ENCODE measurements around the gene SRY.
A peak's percentile ranks its signal among the peaks of the same experiment; 100 is the strongest.

The SRY gene

DNA sequence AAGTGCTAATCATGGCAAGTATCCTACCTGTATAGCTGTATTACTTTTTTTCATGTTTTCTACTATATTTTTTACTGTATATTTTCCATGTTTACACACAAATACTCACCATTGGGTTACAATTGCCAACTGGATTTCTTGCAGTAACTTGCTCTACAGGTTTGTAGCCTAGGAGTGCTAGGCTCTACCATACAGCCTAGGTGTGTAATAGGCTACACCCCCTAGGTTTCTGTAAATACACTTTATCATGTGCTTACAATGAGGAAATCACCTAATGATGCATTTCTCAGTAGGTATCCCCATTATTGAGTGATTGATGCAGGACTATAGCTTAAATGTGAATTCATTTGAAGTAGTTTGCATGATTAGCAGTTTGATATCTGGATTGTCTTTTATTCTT, 10.5 kb upstream of the SRY start:
- H3K27ac ChIP-seq (ENCODE audit: insufficient read depth in 1 of 2, low read depth in 1 of 2, low read length in 2 of 2, poor library complexity in 1 of 2, severe bottlenecking in 2 of 2), result no peak overlapping the region
- CTCF ChIA-PET, result interaction anchor here (1.2 kb wide), 1 partner anchor 10 kb away, joined by 5 read pairs; the partner anchor contains the start of gene SRY
- POLR2A ChIA-PET, result no interaction called here
- H3K9me3 ChIP-seq (ENCODE audit: control extremely low read depth in 1 of 5, control insufficient read depth in 4 of 5, insufficient read depth in 2 of 5, low read depth in 1 of 5, low read length in 4 of 5), result no peaks in the 10 kb centered on the region
- no peaks in the 10 kb centered on the region for H3K36me3 ChIP-seq (ENCODE audit: control insufficient read depth in 4 of 4, insufficient read depth in 4 of 4, low read length in 3 of 4)
- no peaks in the 10 kb centered on the region for H3K27me3 ChIP-seq (replicated peaks in 2 of 5; ENCODE audit: control insufficient read depth in 4 of 5, insufficient read depth in 5 of 5, low read length in 4 of 5)
- DNase-seq, result no peak
- no peaks in the 10 kb centered on the region for H3K4me1 ChIP-seq (ENCODE audit: control extremely low read depth in 1 of 4, control insufficient read depth in 4 of 4, insufficient read depth in 4 of 4, low read length in 3 of 4)
- H3K4me3 ChIP-seq (ENCODE audit: control insufficient read depth in 1 of 7, extremely low read depth in 1 of 7, insufficient read depth in 4 of 7, low read depth in 2 of 7, low read length in 6 of 7), result no peak overlapping the region

DNA sequence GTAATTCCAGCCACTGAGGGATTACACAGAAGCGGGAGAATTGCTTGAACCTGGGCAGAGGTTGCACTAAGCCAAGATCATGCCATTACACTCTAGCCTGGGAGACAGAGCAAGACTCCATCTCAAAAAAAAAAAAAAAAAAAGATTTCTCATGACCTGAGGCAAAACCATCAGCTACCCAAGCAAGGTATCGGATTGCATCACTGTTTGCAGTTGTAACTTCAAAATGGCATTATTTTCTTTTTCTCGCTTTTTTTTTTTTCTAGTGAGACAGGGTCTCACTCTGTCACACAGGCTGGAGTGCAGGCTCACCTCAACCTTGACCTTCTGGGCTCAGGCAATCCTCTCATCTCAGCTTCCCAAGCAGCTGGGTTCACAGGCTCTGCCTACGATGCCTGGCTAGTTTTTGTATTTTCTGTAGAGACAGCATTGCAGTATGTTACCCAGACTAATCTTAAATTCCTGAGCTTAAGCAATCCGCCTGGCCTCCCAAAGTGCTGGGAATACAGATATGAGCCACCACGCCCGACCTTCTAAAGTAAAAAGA, 9.6 kb upstream of the SRY start:
- Histone ChIP-seq H3K27me3 (replicated peaks in 2 of 5; ENCODE audit: control insufficient read depth in 4 of 5, insufficient read depth in 5 of 5, low read length in 4 of 5) (peaks cover 0 to 3% (median 0%) of the 10 kb centered on the region in 5 experiments), H3K36me3 (ENCODE audit: control insufficient read depth in 4 of 4, insufficient read depth in 4 of 4, low read length in 3 of 4) (no peaks in the 10 kb centered on the region), H3K4me3 (ENCODE audit: control insufficient read depth in 1 of 7, extremely low read depth in 1 of 7, insufficient read depth in 4 of 7, low read depth in 2 of 7, low read length in 6 of 7) (no peak overlapping the region), H3K27ac (ENCODE audit: insufficient read depth in 1 of 2, low read depth in 1 of 2, low read length in 2 of 2, poor library complexity in 1 of 2, severe bottlenecking in 2 of 2) (no peak overlapping the region), H3K4me1 (ENCODE audit: control extremely low read depth in 1 of 4, control insufficient read depth in 4 of 4, insufficient read depth in 4 of 4, low read length in 3 of 4) (no peaks in the 10 kb centered on the region), H3K9me3 (ENCODE audit: control extremely low read depth in 1 of 5, control insufficient read depth in 4 of 5, insufficient read depth in 2 of 5, low read depth in 1 of 5, low read length in 4 of 5) (no peaks in the 10 kb centered on the region)
- ChIA-PET POLR2A (no interaction called here), CTCF (no interaction called here)
- DNase-seq, result no peak
- no CpG with 5 or more reads among the region's 7 CpGs for WGBS (ENCODE audit: insufficient coverage)

GRCh38 chrY:2789756-2790155, 2.3 kb upstream of the SRY start:
- no peak overlapping the region for H3K27ac ChIP-seq (ENCODE audit: insufficient read depth in 1 of 2, low read depth in 1 of 2, low read length in 2 of 2, poor library complexity in 1 of 2, severe bottlenecking in 2 of 2)
- WGBS (ENCODE audit: insufficient coverage), result no CpG with 5 or more reads among the region's 33 CpGs
- no peaks in the 10 kb centered on the region for H3K9me3 ChIP-seq (ENCODE audit: control extremely low read depth in 1 of 5, control insufficient read depth in 4 of 5, insufficient read depth in 2 of 5, low read depth in 1 of 5, low read length in 4 of 5)
- no peaks in the 10 kb centered on the region for H3K36me3 ChIP-seq (ENCODE audit: control insufficient read depth in 4 of 4, insufficient read depth in 4 of 4, low read length in 3 of 4)
- CTCF ChIA-PET, result no interaction called here
- H3K4me1 ChIP-seq (ENCODE audit: control extremely low read depth in 1 of 4, control insufficient read depth in 4 of 4, insufficient read depth in 4 of 4, low read length in 3 of 4), result peaks cover 0 to 5% (median 0%) of the 10 kb centered on the region in 4 experiments
- no peak for DNase-seq
- peaks cover 0 to 52% (median 0%) of the 10 kb centered on the region in 5 experiments for H3K27me3 ChIP-seq (replicated peaks in 2 of 5; ENCODE audit: control insufficient read depth in 4 of 5, insufficient read depth in 5 of 5, low read length in 4 of 5)
- no peak overlapping the region for H3K4me3 ChIP-seq (ENCODE audit: control insufficient read depth in 1 of 7, extremely low read depth in 1 of 7, insufficient read depth in 4 of 7, low read depth in 2 of 7, low read length in 6 of 7)
- POLR2A ChIA-PET, result no interaction called here

DNA sequence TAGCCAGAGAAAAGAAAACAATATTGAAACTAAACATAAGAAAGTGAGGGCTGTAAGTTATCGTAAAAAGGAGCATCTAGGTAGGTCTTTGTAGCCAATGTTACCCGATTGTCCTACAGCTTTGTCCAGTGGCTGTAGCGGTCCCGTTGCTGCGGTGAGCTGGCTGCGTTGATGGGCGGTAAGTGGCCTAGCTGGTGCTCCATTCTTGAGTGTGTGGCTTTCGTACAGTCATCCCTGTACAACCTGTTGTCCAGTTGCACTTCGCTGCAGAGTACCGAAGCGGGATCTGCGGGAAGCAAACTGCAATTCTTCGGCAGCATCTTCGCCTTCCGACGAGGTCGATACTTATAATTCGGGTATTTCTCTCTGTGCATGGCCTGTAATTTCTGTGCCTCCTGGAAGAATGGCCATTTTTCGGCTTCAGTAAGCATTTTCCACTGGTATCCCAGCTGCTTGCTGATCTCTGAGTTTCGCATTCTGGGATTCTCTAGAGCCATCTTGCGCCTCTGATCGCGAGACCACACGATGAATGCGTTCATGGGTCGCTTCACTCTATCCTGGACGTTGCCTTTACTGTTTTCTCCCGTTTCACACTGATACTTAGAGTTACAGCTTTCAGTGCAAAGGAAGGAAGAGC, 488 bp downstream of the SRY start:
- Histone ChIP-seq H3K4me1 (ENCODE audit: control extremely low read depth in 1 of 4, control insufficient read depth in 4 of 4, insufficient read depth in 4 of 4, low read length in 3 of 4) (peaks cover 0 to 5% (median 0%) of the 10 kb centered on the region in 4 experiments), H3K27ac (ENCODE audit: insufficient read depth in 1 of 2, low read depth in 1 of 2, low read length in 2 of 2, poor library complexity in 1 of 2, severe bottlenecking in 2 of 2) (no peak overlapping the region), H3K36me3 (ENCODE audit: control insufficient read depth in 4 of 4, insufficient read depth in 4 of 4, low read length in 3 of 4) (no peaks in the 10 kb centered on the region), H3K9me3 (ENCODE audit: control extremely low read depth in 1 of 5, control insufficient read depth in 4 of 5, insufficient read depth in 2 of 5, low read depth in 1 of 5, low read length in 4 of 5) (no peaks in the 10 kb centered on the region), H3K4me3 (ENCODE audit: control insufficient read depth in 1 of 7, extremely low read depth in 1 of 7, insufficient read depth in 4 of 7, low read depth in 2 of 7, low read length in 6 of 7) (peak overlapping the region in 2 of 7 experiments; percentile 49 to 58), H3K27me3 (replicated peaks in 2 of 5; ENCODE audit: control insufficient read depth in 4 of 5, insufficient read depth in 5 of 5, low read length in 4 of 5) (peaks cover 0 to 52% (median 0%) of the 10 kb centered on the region in 5 experiments)
- POLR2A ChIA-PET, result no interaction called here
- WGBS (ENCODE audit: insufficient coverage), result no CpG with 5 or more reads among the region's 28 CpGs
- DNase-seq, result no peak
- CTCF ChIA-PET, result interaction anchor here (1.6 kb wide), 1 partner anchor 12 kb away, joined by 5 read pairs; no protein-coding TSS in a partner anchor
